ENCODE results near the gene RNU1-3.
"Not testable (repeated sequence)": the region's sequence is repeated elsewhere in the genome, so short reads cannot be mapped to it uniquely, and the experiment has no call there.

The RNU1-3 gene

DNA sequence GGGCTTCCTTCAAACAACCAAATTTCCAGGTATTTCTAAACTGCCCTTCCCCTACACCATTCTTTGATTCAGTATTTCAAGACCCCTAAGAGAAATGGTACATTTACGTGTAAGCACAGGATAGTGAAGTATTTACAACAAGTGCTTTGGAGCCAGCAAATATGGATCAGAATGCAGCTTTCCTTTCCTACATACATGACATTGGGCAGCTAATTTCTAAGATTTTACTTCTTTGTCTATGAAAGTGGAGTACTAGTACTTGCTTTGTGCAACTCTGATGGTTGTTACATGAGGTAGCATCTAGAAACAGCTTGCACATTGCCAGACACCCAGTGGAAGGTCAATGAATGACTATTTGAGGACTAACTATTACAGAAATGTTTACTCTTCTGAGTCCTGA is 15.2 kb downstream of the RNU1-3 start:
- DNase-seq = not testable (repeated sequence)

DNA sequence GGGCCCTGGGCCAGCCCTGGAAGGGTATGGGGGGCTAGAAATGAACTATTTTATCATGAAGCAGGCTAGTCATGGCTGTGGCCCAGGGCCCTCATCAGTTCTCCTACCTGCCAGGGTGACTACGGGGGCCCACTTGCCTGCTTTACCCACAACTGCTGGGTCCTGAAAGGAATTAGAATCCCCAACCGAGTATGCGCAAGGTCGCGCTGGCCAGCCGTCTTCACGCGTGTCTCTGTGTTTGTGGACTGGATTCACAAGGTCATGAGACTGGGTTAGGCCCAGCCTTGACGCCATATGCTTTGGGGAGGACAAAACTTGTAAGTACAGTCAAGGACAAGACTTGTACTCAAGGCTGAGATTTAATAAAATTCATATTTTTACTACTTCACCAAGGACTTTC is 16.8 kb downstream of the RNU1-3 start:
- not testable (repeated sequence) for DNase-seq

DNA sequence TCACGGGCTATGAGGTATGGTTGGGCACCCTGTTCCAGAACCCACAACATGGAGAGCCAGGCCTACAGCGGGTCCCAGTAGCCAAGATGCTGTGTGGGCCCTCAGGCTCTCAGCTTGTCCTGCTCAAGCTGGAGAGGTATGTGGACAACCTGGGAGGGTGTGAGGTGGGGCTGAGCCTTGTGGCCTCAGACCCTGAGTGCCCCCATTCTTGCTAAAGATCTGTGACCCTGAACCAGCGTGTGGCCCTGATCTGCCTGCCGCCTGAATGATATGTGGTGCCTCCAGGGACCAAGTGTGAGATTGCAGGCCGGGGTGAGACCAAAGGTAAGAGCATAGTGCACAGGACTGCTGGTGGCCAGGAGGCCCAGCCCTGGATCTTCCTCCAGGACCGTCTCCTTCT is 17.4 kb downstream of the RNU1-3 start:
- not testable (repeated sequence) for DNase-seq

DNA sequence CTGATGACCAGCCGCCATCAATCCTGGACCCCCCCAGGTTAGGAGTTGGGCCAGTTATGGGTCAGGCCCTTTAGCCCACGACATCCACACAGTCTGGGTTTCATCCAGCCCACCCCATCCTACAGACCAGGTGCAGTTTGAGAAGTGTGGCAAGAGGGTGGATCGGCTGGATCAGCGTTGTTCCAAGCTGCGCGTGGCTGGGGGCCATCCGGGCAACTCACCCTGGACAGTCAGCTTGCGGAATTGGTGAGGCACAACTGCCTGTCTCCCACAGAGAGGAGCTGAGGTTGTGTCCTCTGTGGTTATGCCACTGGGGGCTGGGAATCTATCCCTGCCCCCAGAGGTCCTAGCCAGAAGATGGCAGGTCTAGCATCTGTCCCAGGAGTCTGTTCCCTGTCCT is 18.0 kb downstream of the RNU1-3 start:
- DNase-seq = not testable (repeated sequence)

DNA sequence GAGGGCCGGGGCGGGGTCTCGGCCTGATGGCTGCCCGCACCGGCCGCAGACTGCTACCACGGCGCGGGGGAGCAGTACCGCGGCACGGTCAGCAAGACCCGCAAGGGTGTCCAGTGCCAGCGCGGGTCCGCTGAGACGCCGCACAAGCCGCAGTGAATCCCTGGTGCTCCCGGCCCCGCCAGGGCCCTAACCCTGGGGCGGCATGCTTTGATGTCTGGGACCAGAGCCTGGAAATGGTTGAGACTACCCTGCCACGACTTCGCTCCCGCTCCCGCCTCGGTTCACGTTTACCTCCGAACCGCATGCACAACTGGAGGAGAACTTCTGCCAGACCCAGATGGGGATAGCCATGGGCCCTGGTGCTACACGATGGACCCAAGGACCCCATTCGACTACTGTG is 18.5 kb downstream of the RNU1-3 start:
- DNase-seq = not testable (repeated sequence)

DNA sequence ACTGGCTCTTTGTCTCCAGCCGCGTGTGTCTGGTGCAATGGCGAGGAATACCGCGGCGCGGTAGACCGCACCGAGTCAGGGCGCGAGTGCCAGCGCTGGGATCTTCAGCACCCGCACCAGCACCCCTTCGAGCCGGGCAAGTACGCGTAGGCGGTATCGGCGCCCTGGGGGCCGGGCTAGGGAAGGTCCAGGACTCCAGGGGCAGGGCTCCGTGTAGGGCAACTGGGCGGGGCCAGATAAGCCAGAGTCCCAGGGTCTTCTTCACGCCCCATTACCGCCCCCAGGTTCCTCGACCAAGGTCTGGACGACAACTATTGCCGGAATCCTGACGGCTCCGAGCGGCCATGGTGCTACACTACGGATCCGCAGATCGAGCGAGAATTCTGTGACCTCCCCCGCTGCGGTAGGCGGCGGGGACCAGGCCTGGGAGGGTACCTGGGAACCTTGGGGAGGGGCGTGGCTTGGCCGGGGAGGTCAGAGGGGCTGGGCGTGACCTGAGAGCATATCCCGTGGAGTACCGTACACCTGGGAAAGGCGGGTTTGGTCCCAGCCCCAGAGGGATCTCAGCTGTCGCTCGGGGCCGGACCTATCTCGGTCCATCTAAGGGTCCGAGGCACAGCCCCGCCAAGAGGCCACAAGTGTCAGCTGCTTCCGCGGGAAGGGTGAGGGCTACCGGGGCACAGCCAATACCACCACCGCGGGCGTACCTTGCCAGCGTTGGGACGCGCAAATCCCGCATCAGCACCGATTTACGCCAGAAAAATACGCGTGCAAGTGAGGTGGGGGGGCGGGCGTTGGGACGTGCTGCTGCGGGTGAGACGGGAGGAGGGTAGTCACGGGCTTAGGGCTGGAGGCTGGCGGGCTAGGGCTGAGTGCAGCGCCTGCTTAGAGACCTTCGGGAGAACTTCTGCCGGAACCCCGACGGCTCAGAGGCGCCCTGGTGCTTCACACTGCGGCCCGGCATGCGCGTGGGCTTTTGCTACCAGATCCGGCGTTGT is 19.3 kb downstream of the RNU1-3 start:
- DNase-seq = not testable (repeated sequence)

DNA sequence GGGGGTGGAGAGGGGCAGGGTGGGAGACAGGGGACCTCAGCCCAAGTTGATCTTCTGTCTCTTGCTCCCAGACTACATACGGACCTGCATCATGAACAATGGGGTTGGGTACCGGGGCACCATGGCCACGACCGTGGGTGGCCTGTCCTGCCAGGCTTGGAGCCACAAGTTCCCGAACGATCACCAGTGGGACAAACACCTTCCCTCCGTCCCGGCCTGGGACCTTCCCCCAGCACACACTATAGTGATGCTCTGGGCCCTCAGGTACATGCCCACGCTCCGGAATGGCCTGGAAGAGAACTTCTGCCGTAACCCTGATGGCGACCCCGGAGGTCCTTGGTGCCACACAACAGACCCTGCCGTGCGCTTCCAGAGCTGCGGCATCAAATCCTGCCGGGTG is 20.0 kb downstream of the RNU1-3 start:
- DNase-seq = not testable (repeated sequence)

DNA sequence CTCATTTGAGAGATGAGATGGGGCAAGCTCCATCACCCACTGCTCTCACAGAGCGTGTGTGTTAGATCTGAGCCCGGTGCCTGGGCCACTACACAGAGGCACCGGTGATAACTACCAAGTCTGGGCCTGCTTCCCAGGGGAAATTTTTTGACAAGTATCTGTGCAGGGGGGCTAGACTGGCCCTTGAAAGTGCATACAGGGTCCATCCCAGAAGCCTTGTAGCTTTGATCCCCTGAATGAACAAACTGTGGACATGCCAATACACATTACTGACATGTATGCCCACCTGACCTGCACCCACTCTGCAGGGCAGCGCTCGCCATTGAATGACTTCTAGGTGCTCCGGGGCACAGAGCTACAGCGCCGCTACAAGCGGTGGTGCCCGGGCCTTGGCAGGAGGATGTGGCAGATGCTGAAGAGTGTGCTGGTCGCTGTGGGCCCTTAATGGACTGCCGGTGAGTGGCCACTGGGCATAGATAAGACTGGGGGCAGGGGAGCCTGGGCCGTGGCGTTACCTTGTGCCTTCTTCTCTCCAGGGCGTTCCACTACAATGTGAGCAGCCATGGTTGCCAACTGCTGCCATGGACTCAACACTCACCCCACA is 20.6 kb downstream of the RNU1-3 start:
- not testable (repeated sequence) for DNase-seq

DNA sequence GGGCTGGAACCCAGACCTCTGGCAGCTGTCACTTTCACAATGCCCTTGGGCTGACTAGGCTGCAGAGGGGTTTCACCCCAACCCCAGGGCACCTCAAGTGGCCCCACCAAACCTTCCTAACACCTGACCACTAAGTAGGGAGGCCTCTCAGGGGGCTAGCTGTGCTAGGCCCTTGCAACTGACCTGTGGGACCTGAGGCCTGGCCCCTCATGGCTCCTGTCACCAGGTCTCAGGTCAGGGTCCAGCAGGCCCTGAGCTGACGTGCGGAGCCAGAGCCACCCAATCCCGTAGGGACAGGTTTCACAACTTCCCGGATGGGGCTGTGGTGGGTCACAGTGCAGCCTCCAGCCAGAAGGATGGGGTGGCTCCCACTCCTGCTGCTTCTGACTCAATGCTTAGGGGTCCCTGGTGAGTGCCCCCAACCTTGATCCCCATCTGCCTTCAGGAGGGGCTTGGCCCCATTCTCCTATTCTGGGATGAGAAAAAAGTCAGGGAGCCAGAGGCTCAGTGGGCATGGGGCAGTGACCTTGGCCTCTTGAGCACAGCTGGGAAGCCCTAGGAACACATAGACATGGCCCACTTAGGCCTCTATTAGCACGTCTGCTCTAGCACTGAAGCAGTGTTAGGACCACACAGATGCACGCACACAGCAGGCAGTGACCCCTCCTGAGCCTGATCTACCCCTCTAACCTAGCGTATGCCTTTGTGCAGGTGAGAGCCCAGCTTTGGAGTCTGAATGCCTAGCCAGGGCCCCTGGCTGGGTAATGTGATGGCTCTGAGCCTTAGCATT is 21.3 kb downstream of the RNU1-3 start:
- not testable (repeated sequence) for DNase-seq

DNA sequence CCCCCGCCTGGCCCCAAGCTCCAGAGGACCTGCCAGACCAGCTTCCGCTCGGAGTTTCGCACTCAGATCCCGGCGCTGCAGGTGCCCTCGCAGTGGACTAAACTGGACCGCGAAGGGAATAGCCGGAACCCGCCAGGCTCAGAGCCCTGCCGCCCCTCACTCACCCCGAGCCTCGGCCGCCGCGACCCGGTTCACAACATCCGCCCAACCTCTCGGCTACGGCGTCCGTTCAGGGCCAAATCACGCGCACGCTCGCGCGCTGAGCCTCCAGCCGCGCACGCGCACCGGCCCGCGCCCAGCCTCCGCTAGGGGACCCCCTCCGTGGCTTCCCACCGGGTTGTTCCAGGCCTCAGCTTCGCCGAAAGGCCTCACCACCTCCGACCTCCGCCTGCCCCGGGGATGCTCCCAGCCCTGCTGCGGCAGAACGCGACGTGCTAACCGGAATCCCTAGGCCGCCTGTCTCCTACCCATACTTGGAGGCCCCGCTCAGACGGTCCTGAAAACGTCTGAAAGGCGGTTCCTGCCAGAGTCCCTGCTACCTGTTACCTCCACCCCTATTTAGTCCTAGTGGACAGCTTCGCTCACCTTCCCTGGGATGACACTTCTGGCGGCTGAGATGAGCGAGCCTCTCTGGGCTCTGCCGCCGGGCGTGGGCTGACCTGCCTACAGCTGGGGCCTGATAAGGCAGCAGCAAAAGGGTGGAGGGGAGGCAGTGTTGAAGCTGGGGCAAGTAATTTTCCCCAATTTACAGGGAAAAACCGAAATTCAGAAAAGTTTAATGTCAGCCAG is 22.1 kb downstream of the RNU1-3 start:
- DNase-seq = peak; percentile 87 to 90

DNA sequence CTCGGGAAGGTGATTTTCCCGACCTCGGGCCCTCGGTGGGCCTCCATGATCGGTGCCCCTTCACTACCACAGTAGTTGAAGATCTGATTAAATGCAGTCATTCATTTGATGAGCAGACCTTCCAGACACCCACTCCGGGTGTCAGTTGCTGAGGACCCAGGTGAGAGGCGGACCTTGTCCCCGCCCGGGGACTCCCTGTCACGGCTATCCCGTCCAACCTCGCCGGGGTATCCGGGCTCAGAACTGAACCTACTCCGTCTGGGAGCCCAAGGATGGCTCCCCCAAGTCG is 22.6 kb downstream of the RNU1-3 start:
- DNase-seq = no peak

DNA sequence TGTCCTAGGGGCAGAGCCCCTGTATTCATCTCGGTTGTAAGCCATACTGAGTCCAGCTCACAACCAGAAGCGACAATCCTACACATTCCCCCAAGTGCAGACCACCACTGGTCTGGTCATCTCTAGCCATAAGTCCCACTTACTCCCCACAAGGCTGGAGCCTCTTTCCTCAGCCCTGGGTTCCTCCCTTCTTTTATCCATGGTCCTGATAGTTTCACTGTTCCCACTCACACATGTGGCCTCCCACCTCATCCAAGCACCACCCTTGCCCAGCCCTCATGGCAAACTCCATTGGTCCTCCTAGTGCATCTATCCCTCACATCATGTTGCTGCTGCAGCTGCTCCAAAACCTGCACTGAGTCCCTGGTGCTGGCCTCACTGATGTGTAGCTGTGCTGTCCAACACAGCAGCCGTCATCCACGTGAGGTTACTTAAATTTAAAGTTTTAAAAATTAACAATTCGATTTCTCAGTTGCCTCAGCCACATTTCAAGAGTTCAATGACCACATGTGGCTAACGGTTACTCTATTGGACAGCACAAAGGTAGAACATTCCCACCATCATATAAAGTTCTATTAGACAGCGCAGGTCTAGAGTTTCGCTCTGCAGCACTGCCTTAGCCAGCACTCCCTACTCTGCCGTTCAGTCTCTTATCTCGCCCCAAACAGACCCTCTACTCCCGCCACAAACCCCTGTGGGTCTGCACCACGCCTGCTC is 23.1 kb downstream of the RNU1-3 start:
- not testable (repeated sequence) for DNase-seq

DNA sequence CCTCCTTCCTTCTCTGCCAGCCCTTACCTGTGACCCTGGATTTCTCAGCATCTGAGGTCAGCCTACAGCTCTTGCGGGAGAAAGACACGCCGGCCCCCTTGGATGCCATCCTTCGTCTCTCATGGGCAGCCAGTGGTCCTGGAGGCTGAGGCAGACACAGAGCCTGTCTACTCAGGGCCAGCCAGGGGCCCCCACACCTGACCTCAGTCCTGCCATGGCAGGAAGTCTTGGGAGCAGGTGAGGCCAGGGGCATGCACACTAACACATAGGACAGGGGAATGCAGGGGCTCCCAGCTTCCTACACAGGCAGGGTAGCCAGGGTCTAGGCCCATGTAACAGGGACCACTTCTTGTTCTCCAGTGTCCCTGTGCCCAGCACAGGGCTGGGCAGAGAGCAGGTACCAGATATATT is 23.7 kb downstream of the RNU1-3 start:
- DNase-seq = not testable (repeated sequence)

DNA sequence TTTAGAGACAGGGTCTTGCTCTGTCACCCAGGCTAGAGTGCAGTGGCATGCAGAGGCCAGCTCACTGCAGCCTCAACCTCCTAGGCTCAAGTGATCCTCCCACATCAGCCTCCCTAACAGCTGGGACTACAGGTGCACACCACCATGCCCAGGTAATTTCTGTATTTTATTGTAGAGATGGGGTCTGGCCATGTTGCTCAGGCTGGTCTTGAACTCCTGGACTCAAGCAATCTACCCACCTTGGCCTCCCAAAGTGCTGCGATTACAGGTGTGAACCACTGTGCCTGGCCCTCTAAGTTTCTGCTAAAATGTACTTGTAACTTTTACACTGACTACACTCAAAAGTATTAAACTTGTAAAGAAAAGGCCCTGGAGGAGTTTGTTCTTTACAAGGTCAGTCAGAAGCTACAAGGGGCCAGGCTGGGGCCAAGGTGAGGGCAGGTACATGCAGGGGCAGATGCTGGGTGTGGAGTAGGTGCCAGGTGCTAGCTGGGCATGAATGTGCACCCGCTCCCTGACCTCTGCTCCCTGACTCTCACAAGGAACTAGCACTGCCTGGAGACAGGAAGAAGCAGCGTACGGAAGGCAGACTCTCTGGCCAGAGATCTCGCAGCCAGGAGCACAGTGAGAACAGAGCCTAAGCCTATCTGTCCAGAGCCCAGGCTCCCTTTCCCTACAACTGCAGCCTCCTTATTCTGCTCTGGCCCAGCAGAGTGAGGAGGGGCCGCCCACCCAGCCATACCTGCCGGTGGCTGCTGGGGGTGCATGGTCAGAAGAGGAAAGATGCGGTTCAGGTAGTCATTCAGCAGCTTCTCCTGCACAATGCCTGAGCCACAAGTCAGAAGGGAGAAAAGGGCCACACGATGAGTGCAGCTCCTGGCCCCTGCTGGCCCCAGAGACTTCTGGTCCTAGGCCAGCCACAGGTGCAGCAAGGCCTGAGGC is 24.5 kb downstream of the RNU1-3 start:
- DNase-seq = not testable (repeated sequence)

DNA sequence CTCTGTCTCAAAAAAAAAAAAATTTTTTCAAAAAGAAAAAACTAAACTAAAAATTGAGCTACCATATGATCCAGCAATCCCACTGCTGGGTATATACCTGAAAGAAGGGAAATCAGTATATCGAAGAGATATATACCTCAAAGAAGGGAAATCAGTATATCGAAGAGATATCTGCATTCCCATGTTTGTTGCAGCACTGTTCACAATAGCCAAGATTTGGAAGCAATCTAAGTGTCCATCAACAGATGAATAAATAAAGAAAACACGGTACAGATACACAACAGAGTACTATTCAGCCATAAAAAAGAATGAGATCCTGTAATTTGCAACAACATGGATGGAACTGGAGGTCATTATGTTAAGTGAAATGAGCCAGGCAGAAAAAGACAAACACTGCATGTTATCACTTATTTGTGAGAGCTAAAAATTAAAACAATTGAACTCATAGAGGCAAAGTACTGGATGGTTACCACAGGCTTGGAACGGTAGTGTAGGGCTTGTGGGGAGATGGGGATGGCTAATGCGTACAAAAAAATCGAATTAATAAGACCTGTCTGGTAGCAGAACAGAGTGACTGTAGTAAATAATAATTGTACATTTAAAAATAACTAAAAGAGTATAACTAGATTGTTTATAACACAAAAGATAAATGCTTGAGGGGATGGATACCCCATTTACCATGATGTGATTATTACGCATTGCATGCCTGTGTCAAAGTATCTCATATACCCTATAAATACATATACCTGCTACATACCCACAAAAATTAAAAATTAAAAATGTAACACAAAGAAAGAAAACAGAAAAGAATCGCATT is 25.4 kb downstream of the RNU1-3 start:
- not testable (repeated sequence) for DNase-seq

DNA sequence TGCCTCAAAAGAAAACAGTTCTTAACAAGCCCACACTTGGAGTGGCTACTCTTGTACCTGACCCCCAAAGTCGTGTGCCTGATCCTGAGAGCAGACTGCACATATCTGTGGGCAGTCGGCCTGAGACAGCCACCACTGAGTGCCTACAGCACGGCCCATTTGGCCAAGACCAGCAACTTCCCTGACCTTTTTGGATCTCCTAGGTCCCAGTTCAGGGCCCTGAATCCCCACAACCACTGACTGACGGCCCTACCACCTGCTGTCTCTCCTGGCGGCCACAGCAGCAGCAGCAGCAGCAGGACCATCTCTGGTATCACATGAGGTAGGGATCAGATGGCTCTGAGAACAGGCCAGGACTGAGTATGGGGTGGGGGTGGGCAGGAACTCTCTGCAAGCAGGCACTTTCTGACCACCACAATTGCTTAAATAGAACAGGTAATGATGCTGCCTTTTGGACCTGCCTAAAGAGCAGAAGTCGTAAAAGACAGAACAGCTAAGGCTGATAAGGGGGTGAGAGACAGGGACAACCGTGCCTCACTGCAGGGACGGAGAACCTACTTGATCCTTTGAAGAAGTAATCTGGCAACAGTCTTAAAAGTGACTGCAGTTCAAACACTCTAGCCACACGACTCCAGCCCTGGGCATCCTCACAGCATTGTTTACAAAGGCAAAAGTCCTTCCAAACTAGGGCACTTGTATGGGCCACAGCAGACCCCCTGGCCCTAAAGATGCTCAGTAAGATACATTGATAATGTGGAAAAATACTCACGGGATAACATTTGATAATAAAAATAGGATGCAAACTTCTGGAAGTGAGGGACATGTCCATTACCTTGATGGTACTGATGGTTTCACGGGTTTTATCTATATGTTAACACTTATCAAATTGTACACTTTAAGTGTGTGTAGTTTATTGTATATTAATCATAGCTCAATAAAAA is 27.4 kb downstream of the RNU1-3 start:
- DNase-seq = not testable (repeated sequence)

DNA sequence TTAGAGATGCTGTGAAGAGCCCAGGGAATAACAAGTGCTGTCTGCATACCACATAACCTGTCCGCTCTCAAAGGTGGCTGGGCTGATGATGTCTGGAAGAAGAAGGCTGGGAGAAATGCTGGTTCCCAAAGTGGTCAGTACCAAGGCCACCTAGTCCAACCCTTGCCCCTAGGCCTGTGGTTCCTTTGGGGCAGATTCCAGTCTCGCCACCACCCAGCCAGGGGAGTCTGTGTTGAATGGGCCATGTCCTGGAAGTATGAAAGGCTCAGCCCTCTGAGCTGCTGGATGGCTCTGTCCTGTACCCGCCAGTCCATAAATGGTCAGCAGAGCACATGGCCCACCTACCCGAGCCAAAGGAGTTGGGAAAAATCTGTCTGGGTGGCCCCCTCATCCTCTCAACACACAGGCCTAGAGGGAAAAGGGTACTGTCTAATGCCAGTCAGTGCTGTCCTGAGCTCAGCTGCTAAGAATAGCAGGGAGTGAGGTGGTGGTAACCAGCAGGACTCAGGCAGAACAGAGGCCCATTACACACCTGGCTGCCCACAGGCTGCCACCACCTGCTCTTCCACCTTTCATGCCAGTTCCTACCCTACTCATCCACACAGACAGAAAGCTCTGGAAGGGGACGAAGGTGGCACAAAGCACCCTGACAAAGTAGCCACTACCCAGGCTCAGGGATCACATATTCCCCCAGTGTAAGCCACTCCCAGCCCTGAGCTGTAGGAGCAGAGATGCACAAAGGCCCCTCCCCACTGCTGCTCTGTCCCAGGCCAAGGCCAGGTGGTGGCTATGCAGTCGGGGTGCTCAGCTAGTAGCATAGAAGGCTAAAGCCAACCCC is 28.6 kb downstream of the RNU1-3 start:
- DNase-seq = not testable (repeated sequence)
